H1 (cell line): ENCODE data around the gene NETO1. TPM values are rescaled to one million over a fixed set of nuclear protein-coding genes. Genes with fewer than 3 reads are reported as not detected.

ENCODE experiments used
- CTCF ChIA-PET: fragments of 300-600 bp; sonication (Branson Sonifier 250); formaldehyde crosslinking; loops from one replicate; lab custom pipeline; 2021; ENCODE audit not compliant: partially characterized antibody; lab: Charles Lee
- POLR2A ChIA-PET: fragments of 300-600 bp; sonication (Branson Sonifier 250); formaldehyde crosslinking; loops from one replicate; lab custom pipeline; 2021; ENCODE audit warnings: inconsistent platforms; ENCODE audit not compliant: partially characterized antibody; lab: Charles Lee
- DNase-seq, 2 experiments: peaks; one replicate each; pipeline versions ENCODE4 v3.0.0 to v3.0.0-alpha.2; 2010 to 2022; ENCODE audit warnings: low spot score in 2 of 2, low read depth in 1 of 2, mixed read lengths in 1 of 2
- FAIRE-seq: peaks from 2 replicates; lab custom pipeline; 2011; peaks lifted over from hg19 to GRCh38; lab: Jason Lieb, UNC
- H2AFZ ChIP-seq: 2 replicates; pipeline ENCODE4 v1.8.1; 2012; ENCODE audit warnings: low read length, inconsistent platforms
- H2AK5ac ChIP-seq: 2 replicates; pipeline ENCODE4 v1.6.1; 2013; ENCODE audit warnings: low read depth, low read length
- H2BK120ac ChIP-seq: replicated peaks from 2 replicates; pipeline ENCODE3; 2013; ENCODE audit warnings: low read depth, low read length, inconsistent platforms
- H2BK12ac ChIP-seq: 2 replicates; pipeline ENCODE4 v1.6.1; 2013; ENCODE audit warnings: low read depth, low read length
- H2BK15ac ChIP-seq: 2 replicates; pipeline ENCODE4 v1.6.1; 2013; ENCODE audit warnings: low read length
- H2BK20ac ChIP-seq: 2 replicates; pipeline ENCODE4 v1.6.1; 2013; ENCODE audit warnings: low read length
- H2BK5ac ChIP-seq: 2 replicates; pipeline ENCODE4 v1.6.1; 2013; ENCODE audit warnings: low read depth, low read length
- H3K14ac ChIP-seq: 2 replicates; pipeline ENCODE4 v1.6.1; 2013; ENCODE audit warnings: inconsistent platforms; ENCODE audit not compliant: insufficient read length
- H3K18ac ChIP-seq: 2 replicates; pipeline ENCODE4 v1.6.1; 2013; ENCODE audit warnings: low read length; ENCODE audit errors: extremely low read depth
- H3K23ac ChIP-seq: 2 replicates; pipeline ENCODE4 v1.6.1; 2013; ENCODE audit warnings: inconsistent platforms; ENCODE audit not compliant: insufficient read length
- H3K23me2 ChIP-seq: 2 replicates; pipeline ENCODE4 v1.6.1; 2013; ENCODE audit warnings: low read depth, low read length
- H3K27ac ChIP-seq: 2 replicates; pipeline ENCODE4 v1.6.1; 2011; ENCODE audit warnings: low read depth, low read length, inconsistent platforms
- H3K27me3 ChIP-seq, 4 experiments: replicated peaks in 1 of 4; 1 replicate in 1 of 4; 2 replicates in 3 of 4; pipeline versions ENCODE4 v1.6.1 to v1.8.1; 2011 to 2013; ENCODE audit warnings: low read length in 3 of 4, mild to moderate bottlenecking in 3 of 4, inconsistent platforms in 2 of 4, mixed read lengths in 2 of 4, moderate library complexity in 1 of 4; ENCODE audit not compliant: control insufficient read depth in 3 of 4, insufficient read depth in 3 of 4; ENCODE audit errors: extremely low read depth in 1 of 4
- H3K36me3 ChIP-seq, 4 experiments: 2 replicates each; pipeline versions ENCODE4 v1.6.1 to v1.8.1; 2011 to 2013; ENCODE audit warnings: mild to moderate bottlenecking in 4 of 4, low read length in 3 of 4, moderate library complexity in 2 of 4, control low read depth in 1 of 4, inconsistent platforms in 1 of 4; ENCODE audit not compliant: insufficient read depth in 4 of 4, control insufficient read depth in 2 of 4
- H3K4ac ChIP-seq: replicated peaks from 2 replicates; pipeline ENCODE3; 2013; ENCODE audit warnings: low read length, low read depth, mixed read lengths, inconsistent platforms; ENCODE audit not compliant: insufficient read length
- H3K4me1 ChIP-seq, 4 experiments: replicated peaks in 1 of 4; 1 replicate in 1 of 4; 2 replicates in 3 of 4; pipeline versions ENCODE4 v1.6.1 to v1.8.1; 2011 to 2013; ENCODE audit warnings: low read length in 3 of 4, inconsistent platforms in 2 of 4, mixed read lengths in 1 of 4; ENCODE audit not compliant: insufficient read depth in 4 of 4, control insufficient read depth in 3 of 4
- H3K4me2 ChIP-seq, 2 experiments: 2 replicates each; pipeline versions ENCODE4 v1.6.1 to v1.8.1; 2011 to 2013; ENCODE audit warnings: low read depth in 2 of 2, low read length in 2 of 2, control low read depth in 1 of 2, inconsistent platforms in 1 of 2, mild to moderate bottlenecking in 1 of 2; ENCODE audit not compliant: insufficient read depth in 1 of 2
- H3K4me3 ChIP-seq, 4 experiments: fragments of 200-600, 300-600 bp in 1 of 4; sonication (generic), shearing (Covaris generic), sonication (Bioruptor Twin) in 1 of 4; 2 replicates each; pipeline versions ENCODE4 v1.5.1 to v1.8.1; 2011 to 2016; ENCODE audit warnings: low read length in 4 of 4, low read depth in 3 of 4, control low read depth in 2 of 4, inconsistent platforms in 2 of 4, mild to moderate bottlenecking in 2 of 4, mixed read lengths in 1 of 4, moderate library complexity in 1 of 4; ENCODE audit not compliant: insufficient read depth in 2 of 4; ENCODE audit errors: extremely low read depth in 1 of 4
- H3K56ac ChIP-seq: replicated peaks from 2 replicates; pipeline ENCODE3; 2013; ENCODE audit warnings: low read depth, mild to moderate bottlenecking, mixed read lengths, low read length, inconsistent platforms; ENCODE audit not compliant: insufficient read length
- H3K79me1 ChIP-seq: 2 replicates; pipeline ENCODE4 v1.6.1; 2013; ENCODE audit warnings: low read depth, low read length, control low read depth
- H3K79me2 ChIP-seq, 2 experiments: 2 replicates each; pipeline versions ENCODE4 v1.6.1 to v1.8.1; 2012 to 2013; ENCODE audit warnings: low read length in 2 of 2, mild to moderate bottlenecking in 2 of 2, inconsistent platforms in 1 of 2; ENCODE audit not compliant: insufficient read depth in 2 of 2, control insufficient read depth in 1 of 2
- H3K9ac ChIP-seq, 4 experiments: replicated peaks in 1 of 4; 1 replicate in 1 of 4; 2 replicates in 3 of 4; pipeline versions ENCODE4 v1.6.1 to v1.8.1; 2011 to 2013; ENCODE audit warnings: low read depth in 3 of 4, low read length in 3 of 4, control low read depth in 2 of 4, mild to moderate bottlenecking in 2 of 4, moderate library complexity in 2 of 4, inconsistent platforms in 1 of 4; ENCODE audit errors: extremely low read depth in 1 of 4
- H3K9me3 ChIP-seq, 2 experiments: 2 replicates each; pipeline versions ENCODE4 v1.6.1 to v1.8.1; 2012 to 2013; ENCODE audit warnings: mild to moderate bottlenecking in 2 of 2, moderate library complexity in 2 of 2, control low read depth in 1 of 2, inconsistent platforms in 1 of 2, low read depth in 1 of 2, low read length in 1 of 2, mixed read lengths in 1 of 2; ENCODE audit not compliant: insufficient read depth in 2 of 2
- H4K20me1 ChIP-seq, 2 experiments: replicated peaks in 1 of 2; 2 replicates each; pipeline versions ENCODE3 to v1.8.1; 2011 to 2013; ENCODE audit warnings: inconsistent platforms in 2 of 2, low read length in 2 of 2, mild to moderate bottlenecking in 1 of 2; ENCODE audit not compliant: insufficient read depth in 2 of 2, control insufficient read depth in 1 of 2
- H4K5ac ChIP-seq: 2 replicates; pipeline ENCODE4 v1.6.1; 2013; ENCODE audit warnings: low read length, low read depth, mixed read lengths, inconsistent platforms; ENCODE audit not compliant: insufficient read length
- H4K8ac ChIP-seq: 2 replicates; pipeline ENCODE4 v1.8.0; 2013; ENCODE audit warnings: mild to moderate bottlenecking, moderate library complexity, low read length, inconsistent platforms; ENCODE audit not compliant: insufficient read depth; ENCODE audit errors: extremely low read depth
- H4K91ac ChIP-seq: replicated peaks from 2 replicates; pipeline ENCODE3; 2013; ENCODE audit warnings: low read length, mixed read lengths, inconsistent platforms; ENCODE audit not compliant: insufficient read length
- GABPA ChIP-seq: IDR thresholded peaks from 2 replicates; pipeline ENCODE4 v1.6.1; 2011; ENCODE audit warnings: mild to moderate bottlenecking, low read length, moderate library complexity, borderline replicate concordance; ENCODE audit not compliant: insufficient read depth
- WGBS, 2 experiments: shearing (Covaris generic) in 1 of 2; methylation state at CpG; one replicate each; pipeline versions ENCODE4 v1.1.6 to v1.1.7; 2013 to 2015; ENCODE audit warnings: low lambda C conversion rate in 2 of 2, mixed read lengths in 2 of 2, inconsistent platforms in 1 of 2, low coverage in 1 of 2, missing lambda C conversion rate in 1 of 2; ENCODE audit not compliant: insufficient replicate concordance in 2 of 2, insufficient coverage in 1 of 2, insufficient read length in 1 of 2; ENCODE audit errors: extremely low coverage in 1 of 2, missing lambda C conversion rate in 1 of 2; 5-methylcytosine and 5-hydroxymethylcytosine counted together
- polyA plus RNA-seq, 7 experiments: library from polyadenylated mRNA; depleted of rRNA in 3 of 7; stranded (reverse) in 5 of 7; unstranded in 2 of 7; fragments of >200 nt in 5 of 7; fragments of 200-250 nt in 2 of 7; gene quantifications; 1 replicate in 5 of 7; 2 replicates in 1 of 7; 4 replicates in 1 of 7; pipeline versions ENCODE4 v1.2.1 to v1.2.3, GENCODE V29; 2011 to 2013; ENCODE audit warnings: missing spikeins in 2 of 7, mixed read lengths in 2 of 7
- total RNA-seq: library from RNA; stranded (reverse); fragmentation: NEBNext Ultra II Directional; extraction: Animal tissue kit (Norgen Biotek cat#: 25700); gene quantifications from 2 replicates; pipeline ENCODE4 v1.2.1, GENCODE V29; 2021

The NETO1 gene
- total and polyA plus RNA-seq, 2 of the 8 experiments (the other 6 are each of a cell fraction or from before 2014, with no cell fraction given), result 3.0 to 19.3 TPM

DNA sequence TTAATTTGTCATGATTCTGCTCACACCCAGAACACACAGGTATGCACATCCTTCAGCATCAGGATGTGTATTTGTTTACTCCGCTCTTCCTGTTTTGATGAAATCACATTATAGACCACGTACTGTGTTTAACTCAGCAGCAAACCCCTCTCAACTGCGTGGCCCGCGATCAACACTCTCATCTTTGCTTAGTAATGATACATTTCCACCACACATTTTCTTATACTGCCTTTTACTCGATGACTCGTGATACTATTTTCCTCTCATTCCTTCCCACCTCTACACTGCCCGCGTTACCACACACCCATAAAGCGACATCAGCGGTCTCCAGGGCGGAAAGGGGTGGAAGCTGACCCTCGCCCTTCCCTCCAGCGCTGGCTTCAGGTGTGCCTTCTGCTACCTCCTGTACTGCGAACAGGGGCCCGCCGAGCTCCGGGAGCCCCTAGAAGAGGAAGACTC lies 1.3 kb downstream of the NETO1 start:
- H3K79me2 ChIP-seq, result no peaks in the 10 kb centered on the region
- H3K18ac ChIP-seq, result no peak overlapping the region
- ChIA-PET POLR2A (no interaction called here), CTCF (no interaction called here)
- H2AK5ac ChIP-seq, result peak overlapping the region; percentile 48; the same call in 1 of the 2 replicates
- H3K9me3 ChIP-seq, result no peaks in the 10 kb centered on the region
- H4K5ac ChIP-seq, result no peak overlapping the region
- no peak overlapping the region for H3K14ac ChIP-seq
- no peak overlapping the region for H4K91ac ChIP-seq
- FAIRE-seq, result no peak
- no peak overlapping the region for H2BK15ac ChIP-seq
- no peaks in the 10 kb centered on the region for H4K20me1 ChIP-seq
- peaks cover 2 to 12% (median 3%) of the 10 kb centered on the region in 4 experiments; a peak in 6 of 7 replicates for H3K4me1 ChIP-seq
- H3K4ac ChIP-seq, result no peak overlapping the region
- TF ChIP-seq GABPA, result no peak
- 5% methylated on average over 18 of the region's 18 CpGs; no CpG with 5 or more reads in 1 of the 2 experiments for WGBS, 2 experiments
- H2BK120ac ChIP-seq, result no peak overlapping the region
- H2BK20ac ChIP-seq, result no peak overlapping the region
- peaks cover 30% of the 10 kb centered on the region; the same call in 1 of the 2 replicates for H3K23me2 ChIP-seq
- H3K23ac ChIP-seq, result no peak overlapping the region
- peaks cover 10 to 56% (median 31%) of the 10 kb centered on the region in 4 experiments; a peak in 6 of 7 replicates for H3K27me3 ChIP-seq
- no peak overlapping the region for H4K8ac ChIP-seq
- H3K4me3 ChIP-seq, result peak overlapping the region; percentile 54 to 96 (median 68)
- no peak overlapping the region for H3K27ac ChIP-seq
- H2BK5ac ChIP-seq, result no peak overlapping the region
- H2BK12ac ChIP-seq, result peak overlapping the region; percentile 6; the same call in 1 of the 2 replicates
- H3K4me2 ChIP-seq, result peak overlapping the region; percentile 89 to 97
- no peak for DNase-seq
- no peaks in the 10 kb centered on the region for H3K79me1 ChIP-seq
- H3K36me3 ChIP-seq, result no peaks in the 10 kb centered on the region; a peak in 2 of 8 replicates
- peak overlapping the region in 1 of 4 experiments; percentile 37; a peak in 2 of 7 replicates for H3K9ac ChIP-seq
- H3K56ac ChIP-seq, result no peak overlapping the region
- H2AFZ ChIP-seq, result no peak overlapping the region; the same call in 1 of the 2 replicates
